SK-N-SH (cell line): ENCODE measurements around the gene ACACA.

Experiments
- EZH2phosphoT487 ChIP-seq: fragments of 200-600 bp; sonication (generic); IDR thresholded peaks from 2 replicates; pipeline ENCODE4 v1.6.1; 2017; ENCODE audit warnings: low read depth, mixed run types, mild to moderate bottlenecking, antibody characterized with exemption, moderate library complexity, borderline replicate concordance
- JUND ChIP-seq: IDR thresholded peaks from 2 replicates; pipeline ENCODE4 v1.4.0; 2012
- NFIC ChIP-seq: IDR thresholded peaks from 2 replicates; pipeline ENCODE4 v1.4.0; 2012; ENCODE audit warnings: borderline replicate concordance
- POLR2AphosphoS5 ChIP-seq: IDR thresholded peaks from 2 replicates; pipeline ENCODE4 v1.6.1; 2012; ENCODE audit warnings: low read depth, low read length
- RXRA ChIP-seq: IDR thresholded peaks from 2 replicates; pipeline ENCODE4 v1.4.0; 2012; ENCODE audit warnings: low read depth, mild to moderate bottlenecking, borderline replicate concordance
- SIN3A ChIP-seq: IDR thresholded peaks from 2 replicates; pipeline ENCODE4 v1.6.1; 2012; ENCODE audit warnings: low read depth, mild to moderate bottlenecking, low read length, moderate library complexity, borderline replicate concordance
- SMC3 ChIP-seq: IDR thresholded peaks from 2 replicates; pipeline ENCODE4 v1.6.1; 2012; ENCODE audit warnings: low read depth, low read length, improper control_type of control experiment
- TAF1 ChIP-seq: IDR thresholded peaks from 2 replicates; pipeline ENCODE4 v1.6.1; 2012; ENCODE audit warnings: low read depth, mild to moderate bottlenecking, low read length, moderate library complexity, borderline replicate concordance
- TF ChIP-seq, protein P1 (sequence below): fragments of 200-600 bp; sonication (generic); IDR thresholded peaks from 2 replicates; pipeline ENCODE4 v1.6.1; 2017; ENCODE audit warnings: antibody characterized with exemption, mild to moderate bottlenecking, moderate library complexity

DNA sequence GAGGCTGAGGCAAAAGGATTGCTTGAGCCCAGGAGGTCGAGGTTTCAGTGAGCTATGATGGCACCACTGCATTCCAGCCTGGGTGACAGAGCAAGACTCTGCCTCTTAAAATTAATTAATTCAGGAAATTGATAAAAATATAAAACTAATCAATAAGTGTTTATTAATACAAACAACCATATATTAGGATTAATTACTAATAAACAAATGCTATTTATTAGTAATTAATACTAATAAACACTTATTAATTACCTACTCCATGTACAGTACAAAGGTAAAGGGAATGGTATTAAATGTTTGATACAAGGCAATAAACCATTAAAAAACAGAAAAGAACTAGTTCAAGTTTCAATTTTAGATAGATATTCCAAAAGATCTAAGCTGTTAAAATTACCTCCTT, 150.0 kb downstream of the ACACA start:
- TF ChIP-seq, protein P1, sequence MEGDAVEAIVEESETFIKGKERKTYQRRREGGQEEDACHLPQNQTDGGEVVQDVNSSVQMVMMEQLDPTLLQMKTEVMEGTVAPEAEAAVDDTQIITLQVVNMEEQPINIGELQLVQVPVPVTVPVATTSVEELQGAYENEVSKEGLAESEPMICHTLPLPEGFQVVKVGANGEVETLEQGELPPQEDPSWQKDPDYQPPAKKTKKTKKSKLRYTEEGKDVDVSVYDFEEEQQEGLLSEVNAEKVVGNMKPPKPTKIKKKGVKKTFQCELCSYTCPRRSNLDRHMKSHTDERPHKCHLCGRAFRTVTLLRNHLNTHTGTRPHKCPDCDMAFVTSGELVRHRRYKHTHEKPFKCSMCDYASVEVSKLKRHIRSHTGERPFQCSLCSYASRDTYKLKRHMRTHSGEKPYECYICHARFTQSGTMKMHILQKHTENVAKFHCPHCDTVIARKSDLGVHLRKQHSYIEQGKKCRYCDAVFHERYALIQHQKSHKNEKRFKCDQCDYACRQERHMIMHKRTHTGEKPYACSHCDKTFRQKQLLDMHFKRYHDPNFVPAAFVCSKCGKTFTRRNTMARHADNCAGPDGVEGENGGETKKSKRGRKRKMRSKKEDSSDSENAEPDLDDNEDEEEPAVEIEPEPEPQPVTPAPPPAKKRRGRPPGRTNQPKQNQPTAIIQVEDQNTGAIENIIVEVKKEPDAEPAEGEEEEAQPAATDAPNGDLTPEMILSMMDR = no peak
- no peak for TF ChIP-seq JUND
- TF ChIP-seq RXRA = no peak
- TF ChIP-seq NFIC = no peak
- no peak for TF ChIP-seq TAF1
- no peak for TF ChIP-seq SMC3
- no peak for TF ChIP-seq SIN3A
- no peak for TF ChIP-seq POLR2AphosphoS5
- TF ChIP-seq EZH2phosphoT487 = no peak
